GM18909 (cell line): ENCODE results near the gene PIWIL4.
"Not testable (repeated sequence)": the region's sequence is repeated elsewhere in the genome, so short reads cannot be mapped to it uniquely, and the experiment has no call there.

Experiments used
- ATAC-seq: cut with Tn5 transposase; IDR thresholded peaks from one replicate; pipeline ENCODE4 v1.9.1; 2021; ENCODE audit warnings: mild to moderate bottlenecking; ENCODE audit not compliant: unreplicated experiment, poor library complexity

PIWIL4 gene

GRCh38 chr11:94629741-94630140, 62.6 kb downstream of the PIWIL4 start:
- no peak for ATAC-seq

DNA sequence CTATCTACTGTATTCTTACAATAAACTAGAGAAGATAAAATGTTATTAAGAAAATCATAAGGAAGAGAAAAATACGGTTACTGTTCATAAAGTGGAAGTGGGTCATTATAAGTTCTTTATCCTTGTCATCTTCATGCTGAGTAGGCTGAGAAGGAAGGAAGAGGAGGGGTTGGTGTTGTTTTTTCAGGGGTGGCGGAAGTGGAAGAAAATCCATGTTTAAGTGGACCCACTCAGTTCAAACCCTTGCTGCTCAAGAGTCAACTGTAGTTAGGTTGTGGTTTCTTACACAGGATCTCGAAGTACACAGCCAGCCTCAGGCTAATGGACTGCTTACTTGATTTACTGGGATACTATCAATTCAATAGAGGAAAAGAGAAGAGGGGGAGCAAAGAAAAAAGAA, 63.1 kb downstream of the PIWIL4 start:
- no peak for ATAC-seq

- no peak for ATAC-seq
These were observed 65.2 kb downstream of the PIWIL4 start for GRCh38 chr11:94632356-94632755.

DNA sequence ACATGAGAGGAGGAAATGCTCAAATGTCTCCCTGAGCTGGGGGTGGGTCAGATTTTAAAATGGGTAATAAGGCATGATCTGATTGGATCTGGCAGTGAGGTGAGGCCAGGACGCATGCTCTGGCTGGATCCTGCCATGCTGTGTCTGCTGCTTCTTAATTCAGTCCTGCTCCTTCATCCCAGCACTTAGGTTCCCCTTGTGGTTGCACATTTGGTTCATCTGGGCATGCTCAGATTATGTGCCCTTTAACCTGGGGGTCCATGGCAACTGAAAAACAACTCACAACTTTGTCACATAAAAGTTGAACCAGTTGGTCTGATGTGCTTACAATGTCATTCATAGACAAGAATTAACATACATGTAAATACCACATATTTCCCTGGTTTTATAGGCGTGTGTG, 67.9 kb downstream of the PIWIL4 start:
- ATAC-seq = no peak

- ATAC-seq = no peak
These were observed 69.3 kb downstream of the PIWIL4 start for GRCh38 chr11:94636388-94636949.

DNA sequence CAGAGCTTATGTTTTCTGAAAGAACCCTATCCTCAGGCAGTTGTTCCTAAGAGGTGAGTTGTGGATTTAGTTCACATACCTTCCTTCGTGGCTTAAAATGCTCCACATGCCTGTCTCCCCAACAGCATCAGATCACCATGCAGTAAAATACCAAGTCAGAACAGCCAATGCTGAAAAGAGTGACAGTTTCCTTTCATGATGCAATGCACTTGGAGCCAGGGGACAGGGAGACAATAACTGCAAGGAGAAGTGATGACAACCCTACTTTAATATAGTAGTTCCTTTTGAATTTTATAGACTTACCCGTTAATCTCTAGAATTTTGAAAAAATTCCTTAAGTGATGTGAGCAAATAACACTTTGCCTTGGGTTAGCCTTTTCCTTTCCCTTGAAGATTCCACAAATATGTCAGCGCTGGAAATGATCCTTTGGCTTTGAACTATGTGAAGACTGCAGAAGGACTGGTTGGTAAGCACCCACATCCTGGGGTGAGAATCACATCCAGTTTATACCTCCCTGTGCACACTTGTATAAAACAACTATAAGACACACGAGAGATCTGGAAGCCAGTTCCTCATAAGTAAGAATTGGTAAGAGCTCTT, 71.2 kb downstream of the PIWIL4 start:
- no peak for ATAC-seq

DNA sequence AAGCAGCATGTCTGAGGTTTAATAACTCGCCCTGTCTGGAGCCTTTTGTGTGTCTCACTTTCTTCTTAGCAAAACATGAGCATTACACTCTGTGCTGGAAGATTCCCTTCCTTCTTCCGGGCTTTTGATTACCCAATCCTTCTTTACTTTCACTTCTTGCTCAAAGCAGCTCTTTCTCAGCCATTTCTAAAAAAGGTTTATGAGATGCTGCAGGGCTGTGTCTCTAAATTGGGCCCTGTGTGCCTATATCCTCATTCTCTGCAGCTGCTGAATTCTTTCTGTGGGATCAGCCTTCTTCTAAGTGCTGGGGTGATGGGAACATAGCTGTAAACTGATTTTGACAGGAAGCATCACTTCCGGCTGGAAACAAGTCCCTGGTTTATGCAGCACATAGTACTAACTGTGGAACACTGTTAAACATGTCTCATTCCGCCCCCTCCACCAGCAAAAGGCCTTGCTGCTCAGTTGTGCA, 71.8 kb downstream of the PIWIL4 start:
- ATAC-seq = no peak

DNA sequence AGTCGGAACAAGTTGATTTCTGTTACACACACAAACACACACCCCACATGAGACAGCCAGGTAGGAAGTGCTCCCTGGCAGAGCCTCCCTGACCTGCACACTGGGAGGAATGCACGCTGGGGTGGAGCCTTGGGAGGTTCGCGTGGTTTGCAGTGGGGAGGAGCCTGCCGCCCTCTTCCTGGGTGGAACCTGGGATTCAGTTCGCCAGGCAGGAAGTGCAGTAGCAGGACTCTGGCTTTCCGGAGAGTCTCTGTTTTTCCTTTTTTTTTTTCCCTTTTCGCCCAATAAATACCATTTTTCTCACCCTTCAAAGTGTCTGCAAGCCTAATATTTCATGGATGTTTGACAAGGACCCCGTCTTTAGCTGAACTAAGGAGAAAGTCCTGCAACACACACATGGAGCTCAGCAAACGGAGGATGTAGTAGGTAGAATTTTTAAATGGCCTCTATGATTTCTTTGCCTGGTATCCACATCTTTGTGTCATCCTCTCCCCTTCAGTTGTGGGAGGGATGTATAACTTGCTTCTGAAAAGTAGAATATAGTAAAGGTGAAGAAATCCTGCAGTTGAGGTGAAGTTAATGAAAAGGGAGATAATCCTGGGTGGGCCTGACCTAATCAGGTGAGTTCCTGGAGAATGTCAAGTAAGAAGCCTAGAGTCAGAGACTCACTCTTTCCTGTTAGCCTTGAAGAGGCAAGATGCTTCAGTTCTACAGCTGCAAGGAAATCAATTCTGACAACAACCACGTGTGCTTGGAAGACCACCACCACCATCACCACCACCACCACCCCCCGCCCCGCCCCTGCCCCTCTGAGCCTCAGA, 72.9 kb downstream of the PIWIL4 start:
- ATAC-seq = no peak

DNA sequence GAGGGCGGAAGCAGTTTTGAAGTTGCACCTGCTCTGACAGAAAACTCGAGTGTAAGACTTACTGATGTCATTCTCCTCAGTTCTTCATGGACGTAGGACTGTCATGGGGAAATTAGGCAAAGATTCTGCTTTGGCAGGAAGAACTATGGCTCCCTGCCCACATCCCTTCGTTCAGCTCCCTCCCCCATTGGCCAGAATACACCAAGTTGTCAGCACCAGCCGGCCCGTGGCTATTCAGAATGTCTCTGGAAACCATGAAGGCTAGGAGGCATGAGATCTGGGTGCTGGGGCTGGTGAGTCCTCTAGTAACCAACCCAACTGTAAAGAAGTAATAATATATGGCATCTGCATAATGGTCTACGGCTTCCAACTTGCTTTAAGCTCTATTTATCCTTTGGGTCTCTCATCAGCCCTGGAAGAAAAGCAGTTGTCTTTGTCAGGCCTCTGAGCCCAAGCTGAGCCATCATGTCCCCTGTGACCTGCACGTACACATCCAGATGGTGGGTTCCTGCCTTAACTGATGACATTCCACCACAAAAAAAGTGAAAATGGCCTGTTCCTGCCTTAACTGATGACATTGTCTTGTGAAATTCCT, 74.1 kb downstream of the PIWIL4 start:
- ATAC-seq = no peak

- not testable (repeated sequence) for ATAC-seq
These were observed 76.0 kb downstream of the PIWIL4 start for GRCh38 chr11:94643186-94643585.

DNA sequence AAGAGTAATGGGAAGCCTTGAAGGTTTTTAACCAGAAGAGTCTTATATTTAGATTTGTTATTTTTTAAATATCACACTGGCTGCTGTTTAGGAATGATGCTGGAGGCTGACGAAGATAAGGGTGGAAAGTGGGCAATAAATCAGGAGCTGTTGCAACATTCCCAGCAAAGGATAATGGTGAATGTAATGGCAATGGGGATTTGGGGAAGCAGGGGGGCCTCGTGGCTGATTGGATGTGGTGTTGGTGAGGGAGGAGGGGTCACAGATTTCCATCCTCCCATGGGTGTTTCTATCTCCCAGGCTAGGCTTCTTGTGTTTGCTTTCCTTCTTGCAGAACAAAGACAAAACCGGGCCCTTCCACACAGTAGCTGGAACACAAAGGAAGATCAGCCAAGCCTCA, 80.8 kb downstream of the PIWIL4 start:
- ATAC-seq = no peak

GRCh38 chr11:94648789-94649188, 81.6 kb downstream of the PIWIL4 start:
- ATAC-seq = no peak

DNA sequence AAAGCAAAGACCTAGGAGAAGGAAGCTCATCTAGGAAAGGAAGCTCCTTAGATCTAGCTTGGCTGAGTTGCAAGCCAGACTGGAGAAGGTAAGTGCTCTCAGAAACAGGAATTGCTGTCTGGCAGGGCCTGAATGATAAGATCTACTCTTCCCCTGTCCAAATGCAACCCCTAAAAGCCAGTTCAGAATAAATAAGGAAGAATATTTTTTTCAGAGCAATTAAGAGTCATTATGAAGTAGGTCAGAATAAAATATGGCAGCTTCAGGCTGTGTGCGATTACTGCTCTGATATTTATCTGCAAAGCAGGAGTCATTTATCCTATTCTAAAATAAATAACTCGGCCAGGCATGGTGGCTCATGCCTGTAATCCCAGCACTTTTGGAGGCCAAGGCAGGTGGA, 82.1 kb downstream of the PIWIL4 start:
- no peak for ATAC-seq

DNA sequence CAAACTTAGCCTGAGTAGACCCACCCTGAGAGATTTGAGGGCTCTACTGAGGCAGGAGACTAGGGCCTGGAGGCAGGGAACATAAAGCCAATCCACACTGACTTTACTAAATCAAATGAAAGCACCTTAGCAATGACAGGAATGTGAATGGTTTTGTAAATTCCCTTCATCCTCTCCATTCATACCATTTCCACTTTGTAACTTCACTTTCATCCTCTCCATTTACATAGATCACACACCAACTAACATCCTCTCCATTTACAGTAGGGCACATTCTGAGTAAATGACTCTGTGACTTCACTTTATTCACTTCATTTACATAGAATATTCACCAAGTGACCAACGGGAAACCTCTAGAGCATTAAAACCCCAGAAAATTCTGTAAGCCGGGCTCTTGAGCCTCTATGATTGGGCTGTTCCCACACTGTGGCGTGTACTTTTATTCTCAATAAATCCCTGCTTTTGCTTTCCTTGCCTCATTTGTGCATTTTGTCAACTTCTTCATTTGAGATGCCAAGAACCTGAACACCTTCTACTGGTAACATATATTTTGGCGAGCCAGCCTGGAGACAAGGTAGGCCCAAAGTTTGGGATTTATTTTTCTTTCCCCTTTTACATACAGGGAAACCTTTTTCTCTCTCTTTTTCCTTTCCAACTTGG, 82.9 kb downstream of the PIWIL4 start:
- no peak for ATAC-seq

- no peak for ATAC-seq
These were observed 83.6 kb downstream of the PIWIL4 start for GRCh38 chr11:94650756-94651155.

DNA sequence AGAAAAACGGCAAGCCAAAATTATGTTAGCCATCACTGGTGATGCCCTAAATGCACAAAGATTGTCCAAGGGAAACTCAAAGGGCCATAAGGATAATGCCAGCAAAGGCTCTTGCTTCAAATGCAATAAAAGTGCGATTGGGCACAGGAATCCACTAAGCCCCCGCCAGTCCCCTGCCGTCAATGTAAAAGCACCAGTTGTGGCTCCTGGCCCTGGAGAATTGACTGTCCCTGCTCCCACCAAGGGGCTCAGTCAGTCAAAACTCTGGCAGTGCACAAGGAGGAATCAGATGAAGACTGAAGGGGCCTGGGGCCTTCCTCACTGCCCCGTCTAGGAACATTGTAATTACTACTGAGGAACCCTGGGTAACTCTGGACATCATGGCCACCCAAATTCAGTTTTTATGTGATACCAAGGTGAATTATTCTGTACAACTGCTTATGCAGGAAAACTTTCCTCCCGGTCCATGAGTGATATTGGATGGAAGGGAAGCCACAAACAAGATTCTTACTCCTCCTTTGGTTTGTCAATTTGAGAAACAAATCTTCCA, 85.6 kb downstream of the PIWIL4 start:
- no peak for ATAC-seq

- ATAC-seq = no peak
These were observed 86.4 kb downstream of the PIWIL4 start for GRCh38 chr11:94653561-94653960.

- ATAC-seq = no peak
These were observed 87.0 kb downstream of the PIWIL4 start for GRCh38 chr11:94654201-94654600.

DNA sequence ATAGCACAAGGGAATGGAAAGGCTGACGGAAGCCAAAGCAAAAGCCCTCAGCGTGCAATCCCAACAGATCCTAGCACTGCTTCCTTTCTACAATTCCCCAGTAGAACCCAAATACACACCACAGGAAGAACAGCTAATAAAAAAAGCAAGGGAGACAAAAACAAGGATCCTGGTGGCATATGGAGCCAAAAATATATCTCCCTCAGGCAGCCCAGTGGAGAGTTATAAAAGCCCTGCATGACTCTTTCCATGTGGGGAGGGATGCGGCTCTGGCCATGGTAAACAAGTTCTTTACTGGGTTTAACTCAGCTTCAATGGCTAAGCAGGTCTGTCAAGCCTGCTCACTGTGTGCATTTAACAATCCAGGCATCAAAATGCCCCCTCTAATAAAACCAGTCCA, 88.1 kb downstream of the PIWIL4 start:
- ATAC-seq = no peak

DNA sequence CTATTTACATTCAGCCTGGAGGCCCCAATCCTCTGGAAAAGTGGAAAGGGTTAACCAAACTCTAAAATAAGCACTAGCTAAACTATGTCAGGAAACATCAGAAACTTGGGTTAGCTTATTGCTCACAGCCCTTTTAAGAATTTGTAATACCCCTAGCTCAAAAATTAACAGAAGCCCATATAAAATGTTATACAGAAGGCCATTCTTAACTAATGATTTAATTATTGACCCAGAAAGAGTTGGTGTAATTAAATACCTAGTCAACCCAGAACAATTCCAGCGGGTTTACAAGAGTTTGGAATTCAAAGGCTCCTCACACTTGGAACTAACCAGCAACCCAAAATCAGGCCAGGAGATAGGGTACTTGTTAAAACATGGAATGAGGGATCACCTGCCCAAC, 88.8 kb downstream of the PIWIL4 start:
- no peak for ATAC-seq
